ENCODE measurements around the gene ZBED5.
"Not testable (repeated sequence)": the region's sequence is repeated elsewhere in the genome, so short reads cannot be mapped to it uniquely, and the experiment has no call there.

The ZBED5 gene

GRCh38 chr11:10838083-10838482 lies 19.8 kb downstream of the ZBED5 start:
- DNase-seq (ENCODE audit: low spot score) (no peak), FAIRE-seq (peak; percentile 17)

GRCh38 chr11:10836884-10837283 lies 21.0 kb downstream of the ZBED5 start:
- not testable (repeated sequence) for FAIRE-seq

GRCh38 chr11:10829139-10829538 lies 28.7 kb downstream of the ZBED5 start:
- FAIRE-seq = no peak
- DNase-seq (ENCODE audit: low spot score) = no peak

More at GRCh38 chr11:10836884-10837283, 21.0 kb downstream of the ZBED5 start:
- not testable (repeated sequence) for DNase-seq (ENCODE audit: low spot score)

GRCh38 chr11:10828402-10828801 lies 29.5 kb downstream of the ZBED5 start:
- DNase-seq (ENCODE audit: low spot score) (no peak), FAIRE-seq (no peak)

GRCh38 chr11:10824888-10825287 lies 33.0 kb downstream of the ZBED5 start:
- DNase-seq (ENCODE audit: low spot score) (no peak), FAIRE-seq (no peak)

GRCh38 chr11:10823152-10823579 lies 34.7 kb downstream of the ZBED5 start:
- FAIRE-seq (no peak), DNase-seq (ENCODE audit: low spot score) (no peak)

GRCh38 chr11:10822491-10822890 lies 35.4 kb downstream of the ZBED5 start:
- not testable (repeated sequence) for FAIRE-seq; DNase-seq (ENCODE audit: low spot score)

- DNase-seq (ENCODE audit: low spot score) (peak; percentile 17), FAIRE-seq (no peak)
These were observed 39.3 kb downstream of the ZBED5 start for GRCh38 chr11:10818594-10818993.

- FAIRE-seq = no peak
- no peak for DNase-seq (ENCODE audit: low spot score)
These were observed 43.9 kb downstream of the ZBED5 start for GRCh38 chr11:10813945-10814344.

- FAIRE-seq (no peak), DNase-seq (ENCODE audit: low spot score) (peak; percentile 46)
These were observed 48.3 kb downstream of the ZBED5 start for GRCh38 chr11:10809373-10810160.

GRCh38 chr11:10808553-10809372 lies 49.1 kb downstream of the ZBED5 start, which contains the start of gene EIF4G2:
Gene EIF4G2, minus strand, starts transcription at chr11:10808926.
- FAIRE-seq = peak; percentile 91

GRCh38 chr11:10808235-10808552 lies 49.7 kb downstream of the ZBED5 start:
- FAIRE-seq (no peak), DNase-seq (ENCODE audit: low spot score) (no peak)

More at GRCh38 chr11:10808553-10809372, 49.1 kb downstream of the ZBED5 start, which contains the start of gene EIF4G2:
- peak; percentile 99 for DNase-seq (ENCODE audit: low spot score)

GRCh38 chr11:10807493-10808234 lies 50.2 kb downstream of the ZBED5 start:
- no peak for FAIRE-seq
- peak; percentile 40 for DNase-seq (ENCODE audit: low spot score)

- FAIRE-seq = no peak
- no peak for DNase-seq (ENCODE audit: low spot score)
These were observed 51.6 kb downstream of the ZBED5 start for GRCh38 chr11:10806206-10806605.

- DNase-seq (ENCODE audit: low spot score) (no peak), FAIRE-seq (no peak)
These were observed 52.1 kb downstream of the ZBED5 start for GRCh38 chr11:10805741-10806140.

- DNase-seq (ENCODE audit: low spot score) (no peak), FAIRE-seq (no peak)
These were observed 54.2 kb downstream of the ZBED5 start for GRCh38 chr11:10803676-10804075.

All from urothelium cell line (cell line).